NCI-H1105 (cell line): ENCODE measurements around the gene EHMT1.
"Not testable (repeated sequence)": the region's sequence is repeated elsewhere in the genome, so short reads cannot be mapped to it uniquely, and the experiment has no call there.

ENCODE experiments used
- DNase-seq: peaks from one replicate; lab custom pipeline; 2025; lab: John Stamatoyannopoulos, UW

Gene EHMT1

DNA sequence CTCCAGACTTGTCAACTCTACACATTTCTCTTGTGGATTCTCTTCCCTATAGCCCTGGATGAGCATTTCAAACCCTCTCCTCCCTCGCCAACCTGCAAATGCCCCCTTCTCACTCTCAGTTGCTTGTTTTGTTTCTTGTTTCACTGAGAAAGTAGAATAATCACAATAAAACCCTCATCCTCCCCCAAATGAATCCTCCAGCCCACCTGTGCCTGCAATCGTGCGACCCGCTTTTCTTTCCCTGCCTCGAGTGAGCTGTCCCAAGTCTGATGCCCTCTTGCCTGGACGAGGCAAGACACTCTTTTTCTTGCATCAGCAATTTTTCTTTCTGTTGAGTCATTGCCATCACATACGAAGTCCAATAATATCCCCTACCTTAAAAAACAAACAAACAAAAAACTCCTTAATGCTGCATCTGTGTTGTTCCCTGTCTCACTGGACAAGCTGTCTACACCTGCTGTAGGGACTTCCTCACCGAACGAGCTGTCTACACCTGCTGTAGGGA lies 255.1 kb downstream of the EHMT1 start:
- DNase-seq, result no peak

DNA sequence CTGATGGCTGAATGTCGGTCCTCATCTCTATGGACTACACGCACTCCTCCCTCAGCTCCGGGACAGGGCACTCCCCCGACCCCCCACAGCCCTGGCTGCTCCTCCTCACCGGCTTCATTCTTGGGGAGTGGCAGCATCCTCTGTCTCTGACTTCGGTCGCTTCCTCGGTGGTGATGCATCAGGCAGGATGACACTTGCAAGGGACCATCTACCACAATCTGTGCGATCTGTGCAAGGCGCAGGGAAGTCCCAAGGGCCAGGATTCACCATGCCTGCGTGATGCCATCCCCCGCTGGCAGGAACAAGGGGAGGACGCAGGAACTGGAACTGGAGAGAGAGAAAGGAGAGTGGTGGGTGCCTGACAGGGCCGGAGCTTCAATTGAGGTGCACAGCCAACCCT lies 256.5 kb downstream of the EHMT1 start:
- DNase-seq, result no peak

DNA sequence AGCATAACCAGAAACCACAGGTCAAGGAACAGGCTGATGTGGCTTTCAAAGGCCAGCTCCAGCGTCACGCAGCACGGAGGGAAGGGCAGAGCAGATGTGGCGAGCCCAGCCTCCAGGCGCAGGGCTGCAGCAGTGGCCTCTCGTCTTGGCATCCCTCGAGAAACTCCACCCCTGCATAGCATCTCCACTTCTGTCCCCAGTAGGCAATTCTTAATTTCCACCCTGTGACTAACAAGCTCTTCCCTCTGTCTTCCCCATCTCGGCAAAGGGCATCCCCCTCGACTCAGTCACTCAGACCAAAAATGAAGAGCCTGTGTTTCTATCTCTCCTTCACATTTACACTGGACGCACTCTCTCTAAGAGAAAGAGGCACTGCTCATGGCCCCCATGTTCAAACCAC lies 257.0 kb downstream of the EHMT1 start:
- no peak for DNase-seq

DNA sequence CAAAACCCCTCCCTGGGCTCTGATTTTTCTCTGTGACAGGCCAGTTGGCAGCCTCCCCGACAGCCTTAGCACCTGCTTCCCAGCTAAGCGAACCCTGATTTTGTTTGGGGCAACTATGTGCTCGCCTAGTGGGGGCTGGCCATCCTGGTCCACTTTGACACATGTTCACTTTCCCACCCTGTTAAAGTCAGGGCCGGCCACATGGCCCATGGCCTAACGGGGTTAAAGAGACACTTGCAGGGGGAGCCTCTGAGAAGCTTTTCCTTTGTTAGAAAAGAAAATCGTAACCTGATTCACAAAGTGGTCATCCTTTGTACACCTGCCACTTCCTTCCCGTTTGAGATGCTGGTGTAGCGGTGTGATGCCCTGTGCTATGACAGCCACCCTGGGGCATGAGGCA lies 257.5 kb downstream of the EHMT1 start:
- DNase-seq, result no peak

DNA sequence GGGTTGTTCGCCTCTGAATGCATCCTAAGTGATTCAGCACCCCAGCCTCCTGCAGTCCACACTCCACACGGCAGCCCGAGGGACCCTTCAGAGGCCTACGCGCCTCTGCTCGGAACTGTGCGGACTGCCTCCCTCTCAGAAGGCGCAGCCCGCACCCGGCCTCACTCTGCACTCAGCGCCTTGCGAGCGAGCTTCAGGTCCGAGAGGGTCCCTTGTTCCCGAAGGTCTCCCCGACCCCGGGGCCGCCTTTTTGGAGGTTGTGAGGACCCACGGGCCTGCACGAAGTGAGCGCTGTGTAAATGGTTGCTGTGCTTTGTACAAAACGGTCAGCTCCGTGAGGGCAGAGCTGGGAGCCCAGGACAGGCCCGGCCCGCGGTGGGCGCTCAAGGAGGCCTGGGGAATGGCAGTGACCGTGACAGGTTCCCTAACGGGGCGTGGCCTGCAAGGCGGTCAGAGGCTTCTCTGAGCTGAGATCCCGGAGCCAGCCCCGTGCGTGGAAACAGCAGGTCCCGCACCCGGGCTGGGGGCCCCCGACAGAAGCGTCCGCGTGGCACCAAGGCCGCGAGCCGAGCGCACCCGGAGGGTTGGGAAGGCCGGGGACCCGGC lies 258.1 kb downstream of the EHMT1 start:
- DNase-seq, result no peak

DNA sequence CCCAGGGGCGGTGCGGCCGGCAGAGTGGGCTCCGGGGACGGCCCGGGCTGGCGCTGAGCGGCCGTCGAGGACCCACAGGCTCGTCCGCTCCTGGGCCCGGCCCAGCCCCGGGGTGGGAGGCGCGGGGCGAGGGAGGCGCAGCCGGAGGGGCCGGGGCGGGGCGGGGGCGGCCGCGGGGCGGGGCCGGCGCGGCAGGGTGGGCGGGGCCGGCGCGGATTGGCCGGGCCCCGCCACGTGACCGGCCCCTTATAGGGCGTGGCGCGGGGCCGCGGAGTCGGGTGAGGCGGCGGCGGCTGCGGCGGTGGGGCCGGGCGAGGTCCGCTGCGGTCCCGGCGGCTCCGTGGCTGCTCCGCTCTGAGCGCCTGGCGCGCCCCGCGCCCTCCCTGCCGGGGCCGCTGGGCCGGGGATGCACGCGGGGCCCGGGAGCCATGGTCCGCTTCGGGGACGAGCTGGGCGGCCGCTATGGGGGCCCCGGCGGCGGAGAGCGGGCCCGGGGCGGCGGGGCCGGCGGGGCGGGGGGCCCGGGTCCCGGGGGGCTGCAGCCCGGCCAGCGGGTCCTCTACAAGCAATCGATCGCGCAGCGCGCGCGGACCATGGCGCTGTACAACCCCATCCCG lies 258.8 kb downstream of the EHMT1 start, which contains the start of gene CACNA1B:
TSS of gene CACNA1B (plus strand) at position 277 of the 617 bp plus-strand sequence. CDS start at position 429, 152 bp downstream.
- DNase-seq, result not testable (repeated sequence)

DNA sequence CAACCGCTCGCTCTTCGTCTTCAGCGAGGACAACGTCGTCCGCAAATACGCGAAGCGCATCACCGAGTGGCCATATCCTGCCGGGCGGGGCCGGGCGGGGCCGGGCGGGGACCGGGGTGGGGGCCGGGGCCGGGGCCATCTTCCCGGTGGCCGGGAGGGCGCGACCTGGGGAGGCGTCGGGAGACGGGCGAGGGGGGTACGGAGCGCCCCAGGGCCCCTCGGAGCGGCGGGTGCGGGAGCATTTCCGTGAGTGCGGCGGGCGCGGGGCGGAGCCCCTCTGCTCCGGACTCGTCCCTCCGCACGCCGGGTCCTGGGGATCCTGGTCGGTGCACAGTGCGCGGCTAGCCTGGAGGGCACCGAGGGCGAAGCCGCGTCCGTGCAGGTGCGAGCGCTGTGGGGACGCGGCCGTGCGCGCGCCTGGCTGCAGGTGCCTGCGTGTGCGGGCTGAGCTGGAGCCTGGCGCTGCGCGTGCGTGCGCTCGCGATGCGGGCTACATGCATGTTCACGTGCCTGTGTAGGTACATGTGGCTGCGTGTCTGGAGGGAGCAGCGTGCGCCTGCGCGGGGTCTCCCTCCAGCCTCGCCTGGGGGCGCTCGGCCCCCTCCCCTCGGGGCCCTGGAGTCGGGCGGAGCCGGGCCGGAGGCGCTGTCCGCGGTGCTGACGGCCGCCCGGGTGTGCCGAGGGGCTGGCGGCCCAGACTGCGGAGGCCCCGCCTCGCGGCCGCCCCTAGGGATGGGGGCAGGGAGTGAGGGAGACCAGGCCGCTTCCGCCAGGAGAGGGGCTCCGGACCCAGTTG lies 259.5 kb downstream of the EHMT1 start:
- DNase-seq, result no peak

DNA sequence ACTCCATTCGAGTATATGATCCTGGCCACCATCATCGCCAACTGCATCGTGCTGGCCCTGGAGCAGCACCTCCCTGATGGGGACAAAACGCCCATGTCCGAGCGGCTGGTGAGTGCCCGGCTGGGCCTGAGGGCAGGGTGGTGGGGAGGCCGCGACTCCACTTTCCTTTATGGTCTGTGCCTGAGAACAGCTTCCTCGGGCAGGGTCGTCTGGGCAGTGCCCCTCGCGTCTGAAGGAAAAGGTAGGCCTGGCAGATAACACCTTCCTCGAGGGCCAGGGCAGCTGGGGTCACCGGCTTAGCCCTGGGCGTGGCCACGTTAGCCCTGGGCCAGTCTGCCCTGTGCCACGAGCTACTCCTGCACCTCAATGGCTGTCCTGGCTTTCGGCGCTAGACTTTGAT lies 260.2 kb downstream of the EHMT1 start:
- no peak for DNase-seq

DNA sequence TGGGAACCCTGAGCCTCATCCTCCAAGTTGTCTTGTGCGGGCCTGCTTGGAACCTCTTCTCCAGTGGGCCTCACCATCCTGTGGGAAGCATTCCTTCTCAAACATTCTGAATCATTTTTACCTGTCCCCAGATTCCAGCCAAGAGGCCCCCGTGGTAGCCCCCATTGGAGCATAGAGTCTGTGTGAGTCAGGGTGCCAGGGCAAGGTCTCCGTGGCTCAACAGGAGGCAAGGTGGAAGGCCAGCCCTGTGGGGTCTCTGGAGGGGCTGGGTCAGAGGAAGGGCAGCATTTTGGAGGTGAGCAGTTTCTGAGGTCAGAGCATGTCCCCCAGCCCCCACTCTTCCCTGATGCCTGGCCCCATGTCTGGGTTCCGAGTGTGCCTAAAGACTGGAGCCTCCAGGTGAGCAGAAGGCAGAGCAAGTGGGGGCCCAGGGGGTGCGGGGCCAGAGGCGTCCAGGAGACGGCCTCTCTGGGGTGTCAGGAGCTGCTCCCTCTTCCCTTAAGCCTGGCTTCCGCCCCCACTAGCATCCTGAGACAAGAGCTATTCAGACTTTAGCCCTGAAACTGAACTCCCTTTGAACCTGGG lies 260.9 kb downstream of the EHMT1 start:
- DNase-seq, result no peak

DNA sequence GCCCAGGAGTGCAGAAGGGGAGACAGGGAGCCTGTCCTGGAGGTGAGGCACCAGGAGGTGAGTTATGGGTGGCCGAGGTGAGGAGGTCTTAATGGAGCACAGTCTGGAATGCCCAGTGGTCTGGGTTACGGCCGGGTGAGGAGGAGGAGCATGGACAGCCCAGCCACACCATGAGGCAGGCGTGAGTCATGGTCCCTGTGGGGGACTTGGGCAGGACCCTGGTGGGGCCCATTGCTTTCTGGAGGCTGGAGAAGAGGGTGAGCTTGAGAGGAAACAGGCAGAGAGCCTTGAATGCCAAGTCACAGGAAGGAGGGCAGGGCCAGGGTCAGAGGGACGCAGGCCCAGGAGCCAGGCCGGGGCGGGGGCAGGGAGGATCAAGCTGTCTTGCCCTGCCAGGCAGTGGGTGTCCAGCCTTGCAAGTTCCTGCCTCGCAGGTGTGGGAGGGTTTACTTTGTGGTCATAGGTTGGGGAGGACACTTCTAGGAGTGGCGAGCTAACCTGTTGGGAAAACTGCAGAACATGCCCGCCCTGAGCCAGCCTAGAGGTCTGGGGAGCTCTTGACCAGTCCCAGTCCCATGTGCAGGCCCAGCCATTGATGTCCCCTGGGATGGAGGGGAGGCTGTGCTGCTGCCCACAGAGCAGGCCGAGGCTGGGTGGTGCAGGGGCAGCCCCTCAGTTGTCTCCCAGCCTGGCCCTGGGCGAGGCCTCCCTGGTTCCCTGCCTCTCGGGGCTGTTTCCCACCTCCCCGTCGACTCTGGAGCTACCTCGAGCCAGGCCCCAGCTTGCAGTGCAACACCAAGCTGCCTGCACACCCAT lies 261.6 kb downstream of the EHMT1 start:
- no peak for DNase-seq

DNA sequence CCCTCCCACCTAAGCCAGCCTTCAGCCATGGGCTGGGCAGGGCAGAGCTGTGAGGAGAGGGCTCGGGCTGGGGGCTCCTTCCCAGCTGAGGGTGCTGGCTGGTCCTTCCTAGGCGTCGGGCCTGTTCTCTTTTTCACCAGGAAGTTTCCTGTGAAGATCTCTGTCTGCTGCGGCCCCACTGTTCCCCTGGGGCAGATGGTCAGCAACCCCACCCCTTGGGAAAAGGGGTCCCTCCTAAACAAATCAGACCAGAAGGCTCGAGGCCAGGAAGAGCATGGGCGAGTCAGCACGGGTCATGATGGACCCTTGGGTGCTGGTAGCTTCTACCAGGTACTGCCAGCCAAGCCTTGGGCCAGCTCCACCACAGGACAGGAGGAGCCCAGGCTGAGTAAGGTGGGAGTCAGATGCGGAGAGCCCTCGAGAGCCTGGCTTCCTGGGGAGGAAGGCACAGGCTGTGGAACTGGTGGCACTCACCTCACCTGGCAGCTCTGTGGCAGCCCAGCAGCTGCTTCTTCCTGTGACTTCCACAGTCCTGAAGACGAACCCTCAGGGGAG lies 262.2 kb downstream of the EHMT1 start:
- no peak for DNase-seq

DNA sequence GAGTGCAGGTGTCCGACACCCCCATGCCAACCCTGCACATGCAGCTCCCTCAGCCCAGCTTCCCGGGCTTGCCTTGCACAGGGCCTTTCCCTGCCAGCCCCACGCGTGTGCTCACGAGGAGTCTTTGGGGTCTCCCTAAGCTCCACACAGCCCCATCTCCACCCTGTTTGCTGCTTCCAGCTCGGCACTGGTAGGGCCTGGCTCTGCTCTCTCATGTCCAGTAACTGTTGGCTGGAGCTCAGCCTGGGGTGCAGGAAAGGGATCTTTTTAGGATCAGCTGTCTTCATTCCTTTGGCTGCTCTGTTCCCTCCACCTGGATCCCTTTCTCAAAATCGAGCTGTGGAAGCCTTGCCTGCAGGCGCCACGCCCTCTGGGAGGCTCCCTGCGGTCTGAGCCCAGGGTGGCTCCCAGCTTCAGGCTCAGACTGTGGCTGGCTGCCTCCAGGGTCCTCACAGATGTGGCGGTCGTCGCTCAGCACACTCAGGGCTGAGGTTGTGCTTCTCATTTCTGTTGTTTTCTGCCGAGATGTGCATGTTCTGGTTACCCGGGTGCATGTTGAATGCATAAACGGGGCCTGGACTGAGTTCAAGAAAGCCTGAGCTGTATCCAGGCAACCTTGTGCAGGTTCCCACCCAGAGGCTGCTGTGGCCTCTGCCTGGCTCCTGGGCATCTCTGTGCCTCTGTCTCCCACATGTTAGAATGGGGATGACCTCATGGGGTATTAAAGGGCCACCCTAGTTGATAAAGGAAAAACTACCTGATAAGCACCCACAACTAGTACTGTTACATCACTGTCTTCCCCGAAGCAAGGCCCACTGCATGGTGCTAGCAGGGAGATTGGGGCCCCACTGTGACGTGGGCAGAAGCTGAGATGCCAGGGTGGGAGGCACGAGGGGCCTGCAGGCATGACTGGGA lies 263.0 kb downstream of the EHMT1 start:
- no peak for DNase-seq

DNA sequence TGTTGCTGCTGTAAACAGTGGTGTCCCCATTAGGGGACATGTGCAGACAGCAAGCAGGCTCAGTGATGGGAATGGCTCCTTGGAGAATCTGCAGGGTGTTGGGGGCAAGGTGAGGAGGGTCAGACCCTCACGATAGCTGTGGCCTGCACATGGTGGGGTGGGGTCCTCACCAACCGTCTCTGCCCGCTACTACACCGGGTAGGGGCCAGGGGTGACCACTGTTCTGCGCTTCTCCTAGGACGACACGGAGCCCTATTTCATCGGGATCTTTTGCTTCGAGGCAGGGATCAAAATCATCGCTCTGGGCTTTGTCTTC lies 263.7 kb downstream of the EHMT1 start:
- DNase-seq, result no peak

DNA sequence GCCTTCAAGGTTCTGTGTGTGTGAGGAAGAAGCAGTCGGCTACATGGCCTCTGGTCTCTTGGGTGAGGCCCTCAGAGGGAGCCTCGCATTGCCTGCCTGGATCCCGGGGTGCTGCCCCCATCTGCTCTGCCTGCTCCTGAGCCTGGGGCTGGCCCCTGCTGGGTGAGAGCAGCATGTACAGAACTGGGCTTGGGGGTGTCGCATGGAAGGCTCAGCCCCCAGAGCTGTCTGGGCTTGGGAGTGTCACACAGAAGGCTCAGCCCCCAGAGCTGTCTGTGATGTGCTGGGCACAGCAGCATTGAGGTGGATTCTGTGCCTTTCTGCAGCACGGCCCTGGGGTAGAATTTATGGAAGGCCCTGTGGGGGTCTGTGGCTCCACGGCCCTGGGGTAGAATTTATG lies 265.2 kb downstream of the EHMT1 start:
- not testable (repeated sequence) for DNase-seq

DNA sequence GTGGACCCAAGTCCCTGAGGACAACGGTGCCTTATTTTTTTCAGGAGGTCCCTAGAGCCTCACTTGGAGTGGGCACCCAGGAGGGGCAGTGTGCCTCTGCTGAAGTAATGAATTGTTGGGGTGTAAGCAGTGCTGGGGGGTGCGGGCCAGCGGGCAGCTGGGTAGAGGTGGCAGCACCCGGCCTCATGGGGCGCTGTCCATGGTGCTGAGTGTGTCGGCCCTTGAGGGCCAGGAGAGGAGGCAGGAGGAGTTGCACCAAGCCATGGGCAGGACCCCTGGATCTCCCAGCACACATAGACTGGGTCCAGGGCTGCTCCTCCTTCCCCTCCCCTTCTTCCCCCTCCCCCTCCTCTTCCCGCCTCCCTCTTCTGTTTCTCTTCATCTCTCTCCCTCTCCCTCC lies 265.7 kb downstream of the EHMT1 start:
- not testable (repeated sequence) for DNase-seq

DNA sequence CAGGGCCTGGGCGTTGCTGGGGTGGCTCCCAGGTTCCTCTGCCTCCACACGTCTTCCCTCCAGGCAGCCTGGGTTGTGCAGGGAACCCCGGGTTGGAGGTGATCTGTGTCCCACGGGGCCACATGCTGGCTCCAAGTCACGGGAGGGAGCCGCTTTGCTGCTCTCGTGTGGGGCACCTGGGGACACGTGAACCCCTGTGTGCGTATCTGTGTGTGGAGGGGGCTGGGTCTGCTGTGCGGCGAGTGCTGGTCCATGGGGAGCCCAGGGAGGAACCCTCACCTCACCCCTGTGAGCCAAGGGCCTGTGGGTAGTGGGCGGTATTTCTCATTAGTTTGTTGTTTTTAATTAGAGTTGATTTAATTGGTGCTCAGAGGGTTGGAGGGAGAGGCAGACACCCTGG lies 266.3 kb downstream of the EHMT1 start:
- DNase-seq, result not testable (repeated sequence)
